ENCODE data around the gene JAZF1. TPM values are rescaled to one million over a fixed set of nuclear protein-coding genes. Genes with fewer than 3 reads are reported as not detected.

Gene JAZF1
- total RNA-seq, 1 donor from 2014 or later, result 3.1 TPM

DNA sequence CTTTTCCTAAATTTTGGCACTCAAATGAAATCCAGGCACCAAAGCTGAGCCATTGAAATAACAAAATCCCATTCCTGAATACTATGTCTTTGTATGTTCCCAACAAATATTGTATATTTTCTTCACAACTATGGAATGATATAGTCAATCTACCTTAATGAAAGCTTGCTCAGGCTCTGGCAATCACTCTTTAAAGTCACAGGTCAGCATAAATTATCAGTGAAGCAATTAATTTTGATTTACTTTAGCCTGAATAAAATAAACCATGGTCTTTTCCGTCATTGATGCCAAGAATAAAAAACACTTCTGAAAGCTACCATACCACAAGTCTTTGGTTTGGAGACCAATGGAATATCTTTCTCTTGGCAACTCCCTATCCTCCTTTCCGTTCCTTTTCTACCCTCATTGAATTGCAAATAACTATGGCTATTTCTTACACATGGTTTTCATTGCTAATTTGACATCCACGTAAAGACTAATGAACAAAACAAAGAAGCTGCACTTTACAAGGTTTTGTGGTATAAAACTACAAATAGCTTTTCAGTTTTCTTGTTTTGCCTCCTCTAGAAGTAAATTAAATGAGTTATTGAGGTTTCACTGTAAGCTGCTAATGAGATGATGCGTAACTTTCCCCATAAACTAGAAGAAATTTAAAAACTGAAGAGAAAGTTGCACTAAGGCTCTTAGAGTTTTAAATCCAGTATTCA lies 274.1 kb downstream of the JAZF1 start:
- no peaks in the 10 kb centered on the region for H3K36me3 Mint-ChIP-seq (ENCODE audit: low read depth)
- peaks cover 9% of the 10 kb centered on the region for H3K4me1 Mint-ChIP-seq
- H3K27ac Mint-ChIP-seq (ENCODE audit: unreplicated experiment), result no peak overlapping the region

DNA sequence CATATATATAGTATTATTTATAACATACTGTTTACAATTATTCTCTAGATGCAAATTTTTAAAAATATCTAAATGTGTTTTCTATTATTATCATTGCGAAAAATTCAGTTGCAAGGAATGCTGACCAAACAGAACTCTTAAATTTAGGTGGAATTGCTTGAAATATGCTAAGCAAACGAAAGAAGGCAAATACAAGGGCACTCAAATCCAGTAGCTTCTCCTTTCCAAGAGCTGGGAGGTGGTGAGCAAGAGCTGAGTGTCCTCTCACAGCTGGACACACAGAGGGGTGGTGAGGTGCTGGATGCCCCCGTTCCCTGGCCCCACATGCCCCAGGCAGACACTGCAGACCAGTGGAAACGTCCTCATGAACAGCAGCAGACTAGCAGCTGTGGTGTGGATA lies 274.6 kb downstream of the JAZF1 start:
- Mint-ChIP-seq H3K27me3 (ENCODE audit: low read depth) (no peaks in the 10 kb centered on the region), H3K4me3 (no peak overlapping the region), H3K27ac (ENCODE audit: unreplicated experiment) (no peak overlapping the region), H3K4me1 (peaks cover 9% of the 10 kb centered on the region), H3K36me3 (ENCODE audit: low read depth) (no peaks in the 10 kb centered on the region), H3K9me3 (no peaks in the 10 kb centered on the region)
- TF ChIP-seq CTCF (conservative IDR thresholded peaks at IDR 0.05), result no peak
- DNase-seq (ENCODE audit: low read depth, low spot score), result no peak

More for the DNA sequence above, 274.1 kb downstream of the JAZF1 start:
- H3K27me3 Mint-ChIP-seq (ENCODE audit: low read depth), result no peaks in the 10 kb centered on the region
- H3K9me3 Mint-ChIP-seq, result no peaks in the 10 kb centered on the region
- DNase-seq (ENCODE audit: low read depth, low spot score), result no peak
- H3K4me3 Mint-ChIP-seq, result no peak overlapping the region
- TF ChIP-seq CTCF (conservative IDR thresholded peaks at IDR 0.05), result no peak

GRCh38 chr7:27901028-27901760 lies 279.4 kb downstream of the JAZF1 start:
- no peaks in the 10 kb centered on the region for H3K27me3 Mint-ChIP-seq (ENCODE audit: low read depth)
- H3K27ac Mint-ChIP-seq (ENCODE audit: unreplicated experiment), result no peak overlapping the region
- H3K36me3 Mint-ChIP-seq (ENCODE audit: low read depth), result no peaks in the 10 kb centered on the region
- H3K9me3 Mint-ChIP-seq, result no peaks in the 10 kb centered on the region
- no peak for TF ChIP-seq CTCF (conservative IDR thresholded peaks at IDR 0.05)
- no peaks in the 10 kb centered on the region for H3K4me1 Mint-ChIP-seq
- no peak for DNase-seq (ENCODE audit: low read depth, low spot score)
- no peak overlapping the region for H3K4me3 Mint-ChIP-seq

GRCh38 chr7:27900006-27900405 lies 280.6 kb downstream of the JAZF1 start:
- no peak overlapping the region for H3K27ac Mint-ChIP-seq (ENCODE audit: unreplicated experiment)
- no peak for DNase-seq (ENCODE audit: low read depth, low spot score)
- no peaks in the 10 kb centered on the region for H3K9me3 Mint-ChIP-seq
- H3K27me3 Mint-ChIP-seq (ENCODE audit: low read depth), result no peaks in the 10 kb centered on the region
- no peak for TF ChIP-seq CTCF (conservative IDR thresholded peaks at IDR 0.05)
- H3K4me3 Mint-ChIP-seq, result no peak overlapping the region
- H3K4me1 Mint-ChIP-seq, result no peaks in the 10 kb centered on the region
- no peaks in the 10 kb centered on the region for H3K36me3 Mint-ChIP-seq (ENCODE audit: low read depth)

DNA sequence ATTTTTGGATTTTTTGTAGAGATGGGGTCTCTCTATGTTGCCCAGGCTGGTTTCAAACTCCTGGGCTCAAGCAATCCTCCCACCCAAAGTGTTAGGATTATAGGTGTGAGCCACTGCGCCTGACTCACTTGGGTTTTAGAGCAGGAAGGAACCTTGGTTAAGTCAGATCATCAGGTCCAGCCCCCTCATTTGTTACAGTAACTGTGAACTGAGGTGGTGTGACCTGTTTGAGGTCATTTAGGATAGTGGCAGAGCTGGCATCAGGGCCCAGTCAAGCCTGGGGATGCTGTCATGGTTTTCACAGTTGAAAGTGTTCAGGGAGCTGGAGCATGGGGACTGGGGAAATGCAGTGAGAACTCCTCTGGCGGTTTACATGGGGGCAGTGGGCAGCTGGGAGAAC lies 281.0 kb downstream of the JAZF1 start:
- TF ChIP-seq CTCF (conservative IDR thresholded peaks at IDR 0.05), result no peak
- Mint-ChIP-seq H3K4me3 (no peak overlapping the region), H3K27ac (ENCODE audit: unreplicated experiment) (no peak overlapping the region), H3K27me3 (ENCODE audit: low read depth) (no peaks in the 10 kb centered on the region), H3K4me1 (no peaks in the 10 kb centered on the region), H3K9me3 (no peaks in the 10 kb centered on the region), H3K36me3 (ENCODE audit: low read depth) (no peaks in the 10 kb centered on the region)
- no peak for DNase-seq (ENCODE audit: low read depth, low spot score)
